Stimulated activated naive CD4-positive, alpha-beta T cell (primary cell): ENCODE measurements around the gene MAPK9.
"Not testable (repeated sequence)": the region's sequence is repeated elsewhere in the genome, so short reads cannot be mapped to it uniquely, and the experiment has no call there.

Source experiments
- DNase-seq, 6 experiments: peaks; one replicate each; lab custom pipeline; 2025; lab: John Stamatoyannopoulos, UW

The MAPK9 gene

DNA sequence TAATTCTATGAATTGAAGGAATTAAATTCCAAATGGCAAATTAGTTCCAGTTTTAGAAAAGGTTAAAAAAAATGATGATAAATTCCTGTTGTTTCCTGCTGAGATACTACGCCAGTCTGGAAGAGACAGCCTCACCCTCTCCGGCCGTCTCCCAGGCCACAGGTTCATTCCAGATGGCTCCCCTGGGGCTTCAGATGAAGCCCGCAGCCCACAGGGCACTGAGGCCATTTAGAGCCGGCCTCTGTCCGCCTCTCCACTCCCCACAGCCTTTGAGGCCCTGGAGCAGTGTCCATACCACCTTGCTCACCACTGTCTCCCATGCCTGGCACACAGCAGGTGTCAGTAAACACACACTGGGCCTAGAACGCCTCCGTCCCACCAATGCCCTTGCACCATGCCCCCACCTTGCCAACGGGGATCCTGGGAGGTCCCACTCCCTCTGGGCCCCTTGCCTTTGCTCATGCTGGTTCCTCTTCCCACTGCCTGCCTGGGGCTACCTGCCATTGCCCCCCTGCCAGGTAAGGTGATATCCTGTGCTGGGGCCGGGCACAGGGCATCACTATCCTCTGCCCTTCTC is 35.2 kb upstream of the MAPK9 start:
- no peak for DNase-seq

DNA sequence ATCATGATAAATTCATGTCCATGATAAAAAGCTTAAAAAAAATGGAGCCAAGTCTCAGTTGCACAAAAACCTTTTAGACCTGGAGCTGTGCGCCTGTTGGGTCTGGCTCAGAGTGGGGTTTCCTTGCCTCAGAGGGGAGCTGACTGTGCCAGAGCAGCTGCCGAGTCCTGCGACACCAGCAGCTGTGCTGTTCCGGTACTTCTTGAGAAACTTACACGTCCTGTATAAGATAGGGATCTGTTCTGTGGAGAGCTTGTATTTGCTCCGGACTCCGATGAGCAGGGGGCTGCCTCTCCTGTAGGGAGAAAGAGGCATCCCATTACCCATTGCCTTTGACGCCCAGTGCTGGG is 32.7 kb upstream of the MAPK9 start:
- DNase-seq = no peak

DNA sequence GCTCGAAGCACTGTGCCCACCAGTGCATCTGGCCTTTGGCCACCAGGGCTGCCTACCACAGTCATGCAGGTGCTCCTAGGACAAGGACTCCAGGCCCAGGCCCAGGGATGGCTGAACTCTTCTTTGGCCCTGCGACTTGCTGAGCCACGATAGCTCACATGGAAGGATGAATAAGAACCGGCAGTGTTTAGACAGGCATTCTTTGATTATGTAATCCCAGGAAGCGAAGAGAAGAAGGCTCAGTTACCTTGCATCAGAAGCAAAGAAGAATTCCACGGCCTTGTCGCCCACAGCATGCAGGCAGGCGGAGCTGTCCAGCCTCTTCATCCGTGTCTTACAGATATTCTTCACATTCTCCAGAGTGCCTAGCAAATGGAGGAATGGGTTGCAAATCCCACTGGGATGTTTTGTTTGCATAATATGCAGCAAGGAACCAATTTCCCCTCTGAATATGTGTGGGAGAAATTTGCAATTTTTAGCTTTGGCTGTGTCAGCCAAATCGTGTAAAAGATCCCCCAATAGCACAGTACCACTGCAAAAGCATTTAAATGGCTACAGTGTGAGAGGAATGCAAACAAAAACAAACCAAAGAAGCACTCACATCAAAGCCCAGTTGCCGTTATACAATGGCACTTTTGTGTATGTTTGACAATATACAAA is 32.2 kb upstream of the MAPK9 start:
- no peak for DNase-seq

DNA sequence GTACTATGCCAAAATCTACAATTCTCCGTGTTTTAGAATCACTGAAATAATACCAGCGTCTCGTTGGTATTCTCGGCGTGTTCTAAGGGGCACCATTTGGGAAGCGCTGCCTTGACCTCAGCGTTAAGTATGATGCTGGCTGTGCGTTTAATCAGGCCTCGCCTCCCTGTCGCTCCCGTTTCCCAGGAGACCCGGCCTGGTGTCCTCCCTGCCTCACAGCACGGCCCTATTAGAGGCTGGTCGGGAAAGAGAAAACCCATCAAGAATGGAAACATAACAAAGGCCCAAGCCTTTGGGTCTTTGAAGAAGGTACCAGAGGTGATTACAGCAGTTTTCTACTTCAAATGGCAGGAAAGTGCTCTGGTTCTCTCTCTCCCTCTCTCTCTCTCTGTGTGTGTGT is 31.3 kb upstream of the MAPK9 start:
- DNase-seq = no peak

DNA sequence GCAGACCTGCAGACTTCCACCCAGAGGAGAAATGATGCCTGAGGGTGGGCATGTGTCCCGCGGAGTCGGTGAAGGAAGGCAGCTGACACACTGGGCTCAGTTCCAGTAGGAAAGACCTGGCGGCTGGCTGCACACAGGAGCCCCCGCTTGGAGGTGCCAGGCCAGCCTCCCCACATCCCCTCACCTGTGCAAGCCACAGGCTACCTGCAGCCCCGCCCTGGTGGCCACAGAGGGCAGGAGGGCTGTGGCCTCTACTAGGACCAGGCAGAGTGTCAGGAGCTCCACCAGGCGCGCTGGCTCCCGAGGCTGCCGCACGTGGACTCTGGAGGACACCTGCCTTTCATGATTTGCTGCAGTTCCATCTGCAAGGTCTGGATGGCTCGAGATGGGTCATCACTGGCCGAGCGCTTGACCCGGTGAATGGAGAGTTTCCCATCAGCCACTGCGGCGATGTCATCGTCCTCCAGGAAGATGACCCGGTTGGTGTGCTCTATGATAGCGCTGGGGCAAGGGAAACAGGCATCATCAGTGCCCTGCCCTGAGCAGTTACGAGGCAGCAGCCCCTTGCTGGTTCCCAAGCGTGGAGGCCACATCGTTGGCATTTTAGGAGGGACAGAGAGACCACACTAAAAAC is 26.7 kb upstream of the MAPK9 start:
- DNase-seq = no peak

DNA sequence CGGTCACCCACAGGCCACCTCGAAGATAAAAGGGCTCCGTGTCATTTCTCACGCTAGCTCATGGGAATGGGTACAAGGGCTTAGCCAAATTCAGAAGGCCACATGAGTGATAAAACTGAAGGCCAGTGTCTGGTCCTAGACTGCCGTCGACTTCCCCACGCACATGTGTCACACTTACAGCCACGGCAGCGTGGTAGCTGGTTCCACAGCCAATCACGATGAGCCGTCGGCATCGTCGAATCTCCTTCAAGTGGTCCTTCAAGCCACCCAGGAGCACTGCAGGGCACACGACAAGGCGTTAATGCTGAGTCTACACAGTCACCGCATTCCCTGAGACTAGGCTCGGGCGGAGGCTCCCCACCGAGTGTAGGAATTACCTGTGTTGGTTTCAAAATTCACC is 24.7 kb upstream of the MAPK9 start:
- no peak for DNase-seq

DNA sequence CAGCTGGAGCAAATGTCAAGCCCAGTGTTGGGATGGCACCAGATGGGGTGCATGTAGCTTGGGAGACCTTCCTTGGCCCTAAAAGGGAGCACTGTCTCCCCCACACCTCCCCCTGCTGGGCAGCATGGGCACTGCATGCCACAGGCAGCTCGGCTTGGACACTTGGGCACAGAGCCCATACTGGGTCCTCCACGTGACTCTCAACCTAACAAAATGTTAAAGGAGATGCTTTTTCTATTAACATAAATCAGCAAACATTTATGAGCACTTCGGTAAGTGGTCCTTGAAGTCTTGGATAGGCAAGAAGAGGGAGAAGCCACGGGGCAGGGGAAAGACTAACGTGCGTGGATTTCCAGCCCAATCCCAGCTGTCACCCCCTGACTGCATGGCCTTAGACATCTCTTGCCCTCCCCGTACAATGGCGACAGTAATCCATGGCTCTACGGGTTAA is 23.9 kb upstream of the MAPK9 start:
- DNase-seq = peak; percentile 17 to 71 (median 68)

DNA sequence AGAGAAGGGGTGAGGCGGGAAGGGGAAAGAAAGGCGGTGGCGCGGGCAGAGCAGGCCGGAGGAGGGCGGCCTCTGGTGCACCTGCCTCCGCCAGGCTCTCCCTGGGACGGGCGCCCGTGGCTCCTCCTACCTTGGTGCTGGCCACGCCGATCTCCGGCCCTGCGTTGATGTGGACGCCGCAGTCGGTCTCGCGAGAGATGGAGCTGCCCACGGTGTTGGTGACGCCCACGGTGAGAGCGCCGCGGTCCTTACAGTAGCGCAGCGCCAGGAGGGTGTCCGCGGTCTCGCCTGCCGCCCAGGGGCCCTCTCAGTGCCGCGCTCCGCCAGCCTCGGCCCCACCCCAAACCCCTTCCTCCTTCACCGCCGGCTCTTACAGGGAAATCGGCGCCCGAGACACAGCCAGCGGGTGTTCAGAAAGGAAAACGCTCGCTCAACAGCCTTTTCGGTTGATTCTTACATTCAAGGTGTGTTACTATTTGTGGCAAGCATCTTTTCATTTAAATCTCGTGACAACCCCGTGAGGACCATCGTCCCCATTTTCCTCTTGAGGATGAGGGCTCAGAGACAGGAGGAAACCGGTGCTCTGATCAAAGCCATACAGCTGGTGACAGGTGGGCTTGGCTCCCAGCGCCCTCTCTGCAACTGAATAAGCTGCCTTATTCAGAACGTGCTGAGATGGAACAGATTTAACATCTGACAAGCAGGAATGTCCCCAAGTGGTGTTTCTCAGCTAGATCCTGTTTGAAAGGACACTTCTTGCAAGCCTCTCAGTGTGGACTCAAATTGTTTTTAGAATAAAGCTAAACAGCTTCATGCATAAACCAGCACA is 22.0 kb upstream of the MAPK9 start:
- DNase-seq = peak in 3 of 6 experiments; percentile 24 to 73 (median 35)

DNA sequence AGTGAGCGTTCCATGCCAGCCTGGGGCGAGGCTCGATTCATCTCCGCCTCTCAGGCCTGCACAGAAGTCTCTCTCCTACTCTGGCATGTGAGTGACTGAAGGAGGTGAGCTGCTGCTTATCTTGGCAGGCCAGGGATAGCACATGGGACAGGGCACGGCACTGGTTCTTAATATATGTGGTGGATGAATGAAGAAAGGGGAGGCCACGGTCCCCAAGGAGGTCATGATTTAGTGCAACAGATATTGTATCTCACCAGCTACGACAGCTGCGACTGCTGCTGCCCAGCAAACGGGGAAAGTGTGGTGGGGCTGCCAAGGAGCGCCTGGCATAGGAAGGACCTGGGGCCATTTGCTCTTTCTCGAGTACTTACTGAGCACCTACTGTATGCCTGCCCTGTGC is 19.3 kb upstream of the MAPK9 start:
- no peak for DNase-seq

DNA sequence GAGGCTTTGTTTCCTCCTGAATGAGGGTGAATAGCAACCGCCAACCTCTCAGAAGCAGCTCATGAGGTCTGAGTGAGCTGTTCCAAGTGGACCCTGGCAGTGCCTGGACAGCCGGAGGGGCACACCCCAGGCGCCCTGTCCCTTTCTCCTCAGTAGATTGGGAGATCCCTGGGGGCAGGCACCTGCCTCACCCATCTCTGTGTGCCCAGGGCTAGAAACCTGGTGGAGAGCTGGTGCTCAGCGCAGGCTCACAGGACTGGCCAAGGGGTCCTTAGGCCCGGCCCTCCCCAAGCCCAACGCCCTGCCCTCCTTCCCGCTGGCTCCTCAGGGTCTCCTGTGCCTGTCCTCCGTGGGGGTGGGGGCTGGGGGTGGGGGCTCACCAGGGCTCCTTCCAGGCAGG is 14.9 kb upstream of the MAPK9 start:
- no peak for DNase-seq

DNA sequence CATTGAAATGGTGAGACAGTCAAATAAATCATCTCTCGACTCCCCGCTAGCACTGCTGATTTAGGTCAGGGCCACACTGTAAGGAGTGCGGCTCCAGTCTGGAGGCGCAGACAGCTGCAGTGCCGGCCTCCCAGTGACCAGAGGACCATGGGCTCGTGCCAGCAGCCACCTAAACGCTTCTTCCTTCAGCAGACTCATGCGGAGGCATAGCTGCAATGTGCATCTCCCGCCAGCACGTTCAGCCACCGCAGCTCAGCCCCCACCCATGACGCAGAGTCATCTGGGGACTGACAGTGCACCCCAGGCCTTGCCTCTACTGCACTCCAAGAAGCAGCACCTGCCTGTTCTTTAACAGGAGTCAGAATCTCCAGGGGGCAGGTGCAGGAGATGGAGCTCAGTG is 13.6 kb upstream of the MAPK9 start:
- no peak for DNase-seq

DNA sequence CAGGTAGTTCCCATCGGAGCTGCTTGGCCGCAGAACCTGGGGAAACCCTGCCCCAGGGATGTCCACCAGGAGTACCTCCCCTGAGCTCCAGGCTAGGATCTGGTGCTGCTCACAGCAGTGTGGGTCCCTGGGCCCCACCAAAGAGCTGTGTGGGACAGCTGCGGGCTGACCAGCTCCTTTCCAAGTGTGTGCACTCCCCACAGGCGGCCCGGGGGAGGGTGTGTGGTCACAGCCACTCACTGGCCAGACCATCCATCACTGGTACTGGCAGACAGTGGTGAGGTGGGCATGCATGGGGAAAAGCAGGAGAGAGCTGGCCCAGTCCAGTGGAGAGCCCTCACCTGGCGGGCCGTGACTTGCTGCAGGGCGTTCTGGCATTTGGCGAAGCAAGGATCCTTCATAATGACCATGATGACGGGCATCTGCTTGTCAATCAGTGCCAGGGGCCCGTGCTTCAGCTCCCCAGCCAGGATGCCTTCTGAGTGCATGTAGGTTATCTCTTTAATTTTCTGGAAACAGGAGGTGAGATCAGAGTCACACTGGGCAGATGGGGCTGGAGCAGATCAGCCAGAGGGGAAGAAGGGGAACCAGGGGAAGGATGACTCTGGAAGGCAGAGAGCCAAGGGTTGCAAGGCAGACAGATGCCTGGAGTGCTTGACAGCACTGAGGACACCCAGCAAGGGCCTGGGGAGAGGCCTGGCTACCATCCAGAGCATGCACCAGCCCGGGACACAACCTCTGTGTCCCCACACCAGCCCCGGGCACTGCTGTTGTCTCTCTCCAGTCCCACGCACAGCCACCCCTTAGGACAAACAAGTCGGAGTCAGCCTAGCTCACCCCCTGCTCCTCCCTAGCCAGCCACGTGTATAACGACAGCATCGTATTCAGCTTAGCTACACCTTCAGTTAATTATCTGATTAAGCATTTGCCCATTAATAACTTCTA is 12.8 kb upstream of the MAPK9 start:
- DNase-seq = no peak

DNA sequence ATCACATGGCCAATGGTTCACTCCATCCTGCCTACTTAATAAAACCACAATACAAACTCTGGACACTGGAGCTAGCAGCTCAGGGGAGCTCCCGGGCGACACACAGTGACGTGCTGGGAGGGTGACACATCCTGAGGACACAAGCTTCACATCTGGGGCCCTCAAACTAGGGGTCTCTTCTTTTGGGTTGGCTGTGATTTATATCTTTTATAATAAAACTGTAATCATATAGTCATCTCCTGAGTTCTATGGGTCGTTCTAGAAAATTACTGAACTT is 12.1 kb upstream of the MAPK9 start:
- DNase-seq = no peak

DNA sequence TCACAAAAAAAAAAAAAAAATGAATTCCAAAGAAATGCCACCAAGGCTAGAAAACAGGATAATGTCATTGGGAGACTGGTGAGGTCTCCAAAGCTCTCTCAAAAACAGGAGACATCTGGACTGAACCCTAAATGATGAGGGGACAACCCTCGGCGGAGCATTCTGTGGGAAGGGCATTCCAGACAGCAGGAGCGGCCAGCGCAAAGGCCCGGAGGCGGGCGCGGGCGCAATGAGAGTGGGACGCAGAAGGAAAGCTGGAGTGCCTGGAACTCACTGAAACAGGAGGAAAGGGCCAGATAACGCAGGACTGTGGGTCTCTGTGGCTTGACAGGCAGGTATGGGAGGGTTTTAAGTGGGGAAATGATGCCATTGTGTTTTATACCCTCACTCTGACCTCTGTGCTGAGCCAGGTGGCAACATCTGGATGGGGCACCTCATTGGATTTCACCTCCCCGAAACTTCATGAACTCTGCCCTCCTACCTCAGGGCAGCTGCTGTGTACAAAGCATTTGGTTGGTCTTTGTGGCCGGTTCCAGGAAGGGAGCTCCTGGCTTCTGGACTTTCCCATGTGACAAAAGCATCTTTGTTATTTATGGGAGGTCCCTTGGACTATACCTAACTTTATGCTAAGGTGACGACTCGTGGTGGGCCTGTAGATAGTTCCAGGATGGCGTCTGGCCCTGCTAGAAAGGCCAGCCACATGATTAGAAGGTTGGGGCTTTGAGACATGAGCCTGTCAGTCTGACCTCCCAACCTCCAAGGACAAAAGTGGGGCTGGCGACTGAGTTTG is 11.5 kb upstream of the MAPK9 start:
- DNase-seq = no peak

DNA sequence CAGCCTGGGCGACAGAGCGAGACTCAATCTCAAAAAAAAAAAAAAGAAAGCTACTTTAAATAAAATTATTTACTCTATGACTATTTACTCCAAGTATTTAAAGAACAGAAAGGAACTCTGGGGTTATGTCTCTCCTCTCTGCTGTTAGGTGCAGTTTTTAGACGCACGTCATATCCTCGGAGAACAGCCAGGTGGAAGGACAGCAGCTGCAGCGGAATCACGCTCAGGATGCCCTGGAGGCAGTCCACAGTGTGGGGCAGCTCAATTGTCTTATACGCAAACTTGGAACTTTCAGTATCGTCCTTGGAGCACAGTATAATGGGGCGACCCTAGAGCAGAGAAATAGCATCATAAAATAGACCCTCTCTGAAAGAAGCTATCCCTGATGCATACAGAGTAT is 10.4 kb upstream of the MAPK9 start:
- DNase-seq = no peak

DNA sequence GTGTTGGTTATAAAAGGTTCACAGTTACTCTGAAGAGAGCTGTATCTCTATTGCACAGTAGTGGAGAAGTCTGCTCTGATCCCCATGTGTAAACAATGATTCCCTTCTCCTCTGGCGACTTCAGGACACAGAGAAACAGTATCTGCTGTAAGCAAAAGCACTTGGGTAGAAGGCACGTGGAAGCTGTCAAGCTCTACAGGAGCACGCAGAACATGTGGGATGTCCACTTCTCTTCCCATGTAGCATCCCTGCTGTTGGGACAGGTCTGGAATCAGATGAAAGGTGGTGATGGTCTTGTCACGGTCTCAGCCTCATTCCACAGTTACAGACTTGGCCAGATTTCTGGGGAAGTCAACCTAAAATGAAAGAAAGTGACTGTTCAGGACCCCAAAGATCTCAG is 9.4 kb upstream of the MAPK9 start:
- no peak for DNase-seq

DNA sequence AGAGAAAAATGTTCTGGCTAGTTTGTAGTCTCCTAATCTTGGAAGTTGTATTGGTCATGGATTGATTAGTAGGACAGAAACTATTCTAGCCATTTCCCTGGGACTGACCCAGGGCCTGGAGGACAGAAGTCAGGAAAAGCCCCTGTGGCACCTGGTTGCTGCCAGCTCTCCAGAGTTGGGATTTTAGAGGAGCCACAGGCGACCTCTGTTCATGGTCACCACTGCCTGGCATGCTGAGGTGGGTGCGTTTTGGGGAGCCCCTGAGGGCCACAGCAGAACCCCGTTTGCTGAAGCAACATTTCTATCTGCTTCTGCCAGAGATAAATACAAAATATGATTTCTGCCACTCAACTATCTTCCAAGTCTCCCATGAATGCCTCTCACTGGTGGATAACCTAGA is 7.6 kb upstream of the MAPK9 start:
- DNase-seq = no peak

DNA sequence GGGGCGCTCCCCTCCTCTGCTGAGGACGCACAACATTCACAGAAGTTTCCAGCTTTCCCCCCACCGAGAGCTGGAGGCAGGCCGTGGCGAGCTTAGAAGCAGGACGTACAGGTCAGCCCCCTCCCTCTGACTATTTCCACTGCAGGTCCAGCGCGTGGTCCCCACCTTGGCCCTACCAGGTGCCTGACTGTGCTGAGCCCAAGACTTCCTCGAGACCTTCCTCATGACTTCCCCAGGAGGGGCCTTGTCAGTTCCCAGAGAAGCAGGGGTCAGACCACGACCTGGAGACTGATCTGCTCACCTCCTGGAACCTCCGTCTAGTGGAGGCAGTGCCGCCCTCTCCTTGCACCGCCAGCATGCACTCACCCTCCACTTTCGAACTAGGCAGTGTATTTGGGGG is 7.1 kb upstream of the MAPK9 start:
- not testable (repeated sequence) for DNase-seq

DNA sequence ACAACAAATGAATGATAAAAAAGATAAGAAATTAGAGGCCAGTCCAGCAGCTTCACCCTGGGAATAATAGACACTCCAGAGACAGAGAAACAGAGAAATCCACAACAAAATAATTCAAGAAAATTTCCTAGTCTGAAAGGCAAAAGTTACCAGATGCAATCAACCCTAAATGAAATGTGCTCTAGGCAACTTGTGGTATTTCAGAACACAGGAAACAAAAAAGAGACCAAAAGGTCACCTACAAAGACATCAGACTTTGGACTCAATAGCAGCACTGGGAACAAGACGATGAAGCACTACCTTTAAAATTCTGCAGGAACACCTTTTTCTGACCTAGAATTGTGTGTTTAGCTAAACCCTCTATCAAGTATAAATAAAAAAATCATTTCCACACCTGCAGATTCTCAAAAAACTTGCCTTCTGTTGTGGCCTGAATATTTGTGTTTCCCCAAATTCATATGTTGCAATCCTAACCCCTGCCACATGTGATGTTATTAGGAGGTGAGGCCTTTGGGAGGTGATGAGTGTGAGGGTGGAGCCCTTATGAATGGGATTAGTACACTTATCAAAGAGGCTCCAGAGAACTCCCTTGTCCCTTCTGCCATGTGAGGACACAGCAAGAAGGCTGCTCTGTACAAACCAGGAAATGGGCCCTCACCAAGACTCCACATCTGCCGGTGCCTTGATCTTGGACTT is 5.9 kb upstream of the MAPK9 start:
- no peak for DNase-seq

DNA sequence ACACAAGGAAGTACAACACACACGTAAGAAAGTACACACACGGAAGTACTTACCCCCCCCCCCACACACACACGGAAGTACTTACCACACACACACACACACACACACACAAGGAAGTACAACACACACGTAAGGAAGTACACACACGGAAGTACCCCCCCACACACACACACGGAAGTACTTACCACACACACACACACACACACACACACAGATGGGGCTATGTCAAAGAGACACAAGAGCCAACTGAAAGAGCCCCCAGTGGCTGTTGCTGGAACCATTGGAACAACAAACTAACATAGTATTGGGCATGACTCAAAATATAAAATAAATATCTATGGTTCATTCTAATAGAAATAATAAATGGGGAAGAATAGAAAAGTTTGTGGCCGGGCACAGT is 4.9 kb upstream of the MAPK9 start:
- DNase-seq = no peak
